ENCODE measurements around the gene FNBP1.

DNA sequence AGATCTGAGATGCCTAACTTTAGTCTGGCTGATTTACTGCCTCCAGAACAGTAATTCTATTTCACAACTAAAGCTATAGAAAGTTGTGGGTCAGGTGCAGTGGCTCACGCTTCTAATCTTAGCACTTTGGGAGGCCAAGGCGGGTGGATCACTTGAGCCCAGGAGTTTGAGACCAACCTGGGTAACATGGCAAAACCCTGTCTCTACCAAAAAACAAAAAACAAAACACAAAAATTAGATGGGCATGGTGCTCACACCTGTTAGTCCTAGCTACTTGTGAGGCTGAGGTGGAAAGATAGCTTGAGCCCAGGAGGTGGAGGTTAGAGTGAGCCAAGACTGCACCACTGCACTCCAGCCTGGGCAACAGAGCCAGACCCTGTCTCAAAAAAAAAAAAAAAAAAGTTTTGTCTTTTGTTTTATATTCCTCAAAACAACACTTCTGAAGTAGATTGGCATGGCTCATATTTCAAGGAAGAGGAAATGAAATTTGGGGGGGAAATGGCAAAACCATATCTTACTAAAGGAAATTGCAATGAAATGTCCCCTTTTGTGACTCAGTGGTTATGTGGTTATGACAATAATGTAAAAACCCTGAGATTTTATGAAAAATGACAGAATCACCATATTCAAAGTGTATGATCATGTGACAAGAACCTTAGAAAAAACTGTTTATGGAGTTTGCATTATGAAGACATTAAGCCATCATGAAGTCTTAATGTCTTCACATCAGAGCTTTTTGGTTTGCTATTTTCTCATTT lies 16.2 kb downstream of the FNBP1 start:
- TF ChIP-seq, protein P1, sequence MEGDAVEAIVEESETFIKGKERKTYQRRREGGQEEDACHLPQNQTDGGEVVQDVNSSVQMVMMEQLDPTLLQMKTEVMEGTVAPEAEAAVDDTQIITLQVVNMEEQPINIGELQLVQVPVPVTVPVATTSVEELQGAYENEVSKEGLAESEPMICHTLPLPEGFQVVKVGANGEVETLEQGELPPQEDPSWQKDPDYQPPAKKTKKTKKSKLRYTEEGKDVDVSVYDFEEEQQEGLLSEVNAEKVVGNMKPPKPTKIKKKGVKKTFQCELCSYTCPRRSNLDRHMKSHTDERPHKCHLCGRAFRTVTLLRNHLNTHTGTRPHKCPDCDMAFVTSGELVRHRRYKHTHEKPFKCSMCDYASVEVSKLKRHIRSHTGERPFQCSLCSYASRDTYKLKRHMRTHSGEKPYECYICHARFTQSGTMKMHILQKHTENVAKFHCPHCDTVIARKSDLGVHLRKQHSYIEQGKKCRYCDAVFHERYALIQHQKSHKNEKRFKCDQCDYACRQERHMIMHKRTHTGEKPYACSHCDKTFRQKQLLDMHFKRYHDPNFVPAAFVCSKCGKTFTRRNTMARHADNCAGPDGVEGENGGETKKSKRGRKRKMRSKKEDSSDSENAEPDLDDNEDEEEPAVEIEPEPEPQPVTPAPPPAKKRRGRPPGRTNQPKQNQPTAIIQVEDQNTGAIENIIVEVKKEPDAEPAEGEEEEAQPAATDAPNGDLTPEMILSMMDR (conservative IDR thresholded peaks at IDR 0.05) = no peak
- TF ChIP-seq EZH2 (IDR thresholded peaks at IDR 0.05; ENCODE audit: low read depth) = no peak

All from PC-9 (cell line).